HG03196 (cell line): Measurements from ENCODE around the gene CCR9.

Experiments used
- ATAC-seq: cut with Tn5 transposase; IDR thresholded peaks from one replicate; pipeline ENCODE4 v1.9.1; 2021; ENCODE audit not compliant: unreplicated experiment

Gene CCR9

GRCh38 chr3:45872569-45872968 is 13.8 kb upstream of the CCR9 start:
- no peak for ATAC-seq

- ATAC-seq, result no peak
Measured at GRCh38 chr3:45873036-45873435, 13.3 kb upstream of the CCR9 start.

- no peak for ATAC-seq
Measured at GRCh38 chr3:45873638-45874037, 12.7 kb upstream of the CCR9 start.

- ATAC-seq, result no peak
Measured at GRCh38 chr3:45874677-45875346, 11.5 kb upstream of the CCR9 start.

GRCh38 chr3:45878124-45878523 is 8.2 kb upstream of the CCR9 start:
- no peak for ATAC-seq

GRCh38 chr3:45880725-45881077 is 5.6 kb upstream of the CCR9 start:
- ATAC-seq, result no peak

- no peak for ATAC-seq
Measured at GRCh38 chr3:45881078-45882022, 5.0 kb upstream of the CCR9 start.

- ATAC-seq, result no peak
Measured at GRCh38 chr3:45884368-45885201, 1.8 kb upstream of the CCR9 start.

GRCh38 chr3:45887285-45887684 is 942 bp downstream of the CCR9 start:
- ATAC-seq, result no peak

GRCh38 chr3:45887759-45888511 is 1.6 kb downstream of the CCR9 start:
- ATAC-seq, result no peak

GRCh38 chr3:45889337-45889736 is 3.0 kb downstream of the CCR9 start:
- no peak for ATAC-seq

GRCh38 chr3:45890405-45890804 is 4.1 kb downstream of the CCR9 start:
- no peak for ATAC-seq

- ATAC-seq, result no peak
Measured at GRCh38 chr3:45892161-45892560, 5.8 kb downstream of the CCR9 start.

GRCh38 chr3:45894015-45894414 is 7.7 kb downstream of the CCR9 start:
- no peak for ATAC-seq

GRCh38 chr3:45895686-45896468 is 9.5 kb downstream of the CCR9 start:
- ATAC-seq, result no peak

GRCh38 chr3:45896956-45897355 is 10.6 kb downstream of the CCR9 start:
- ATAC-seq, result no peak

GRCh38 chr3:45904931-45905330 is 18.6 kb downstream of the CCR9 start:
- no peak for ATAC-seq

- no peak for ATAC-seq
Measured at GRCh38 chr3:45905755-45906154, 19.4 kb downstream of the CCR9 start.

GRCh38 chr3:45906681-45907407 is 20.5 kb downstream of the CCR9 start:
- no peak for ATAC-seq
